BJ (cell line): ENCODE data around the gene PALM3. TPM values are rescaled to one million over a fixed set of nuclear protein-coding genes. Genes with fewer than 3 reads are reported as not detected.

Source experiments
- CTCF ChIA-PET: fragments of 350-600 bp; formaldehyde crosslinking; extraction: SDS; loops from one replicate; lab custom pipeline; 2021; ENCODE audit warnings: antibody characterized with exemption, inconsistent platforms; lab: Yijun Ruan, JAX
- POLR2A ChIA-PET: fragments of 300-600 bp; sonication (Branson Sonifier 250); formaldehyde crosslinking; extraction: SDS; loops from one replicate; lab custom pipeline; 2021; ENCODE audit warnings: antibody characterized with exemption; lab: Charles Lee
- DNase-seq: peaks from one replicate; pipeline ENCODE4 v3.0.0-alpha.2; 2011; ENCODE audit warnings: low read depth
- H3K27me3 ChIP-seq: 2 replicates; pipeline ENCODE4 v1.6.0; 2011; ENCODE audit warnings: low read length; ENCODE audit not compliant: control insufficient read depth, insufficient read depth
- H3K36me3 ChIP-seq: 2 replicates; pipeline ENCODE4 v1.5.1; 2011; ENCODE audit warnings: low read length; ENCODE audit not compliant: control insufficient read depth, insufficient read depth
- H3K4me3 ChIP-seq: 2 replicates; pipeline ENCODE4 v1.5.1; 2011; ENCODE audit warnings: low read depth, mild to moderate bottlenecking, control low read depth, low read length
- CTCF ChIP-seq: IDR thresholded peaks from 2 replicates; pipeline ENCODE4 v1.5.1; 2011; ENCODE audit warnings: low read depth, mild to moderate bottlenecking, control low read depth, inconsistent platforms, low read length, moderate library complexity; ENCODE audit not compliant: insufficient read depth
- polyA plus RNA-seq: library from polyadenylated mRNA; depleted of rRNA; stranded (reverse); fragments of >200 nt; gene quantifications from 2 replicates; pipeline ENCODE4 v1.2.3, GENCODE V29; 2011

Gene PALM3
- polyA plus RNA-seq, 1 experiment, result 0.17 TPM

DNA sequence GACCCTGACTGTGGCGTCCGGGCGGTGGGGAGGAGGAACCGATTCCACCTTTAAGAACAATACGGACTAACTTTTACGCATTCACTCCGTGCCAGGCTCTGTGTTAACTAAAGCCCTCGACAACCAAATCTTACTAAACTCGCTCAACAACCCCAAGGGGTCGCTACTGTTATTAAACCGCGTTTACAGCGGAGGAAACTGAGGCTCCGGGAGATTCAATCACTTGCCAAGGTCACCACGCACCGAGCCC, 27.5 kb upstream of the PALM3 start:
- ChIA-PET POLR2A (no interaction called here), CTCF (interaction anchor here (0.9 to 1.0 kb wide), 2 partner anchors 32 to 47 kb away, joined by 3 to 4 read pairs; partner anchors contain the start of gene ASF1B)
- Histone ChIP-seq H3K36me3 (peaks cover under 1% of the 10 kb centered on the region), H3K4me3 (peak overlapping the region; percentile 78), H3K27me3 (no peaks in the 10 kb centered on the region)
- 0 out of 2 replicates have a peak, but pooled peaks have one; percentile 11 for TF ChIP-seq CTCF
- no peak for DNase-seq

GRCh38 chr19:14088634-14089411, 26.9 kb upstream of the PALM3 start:
- peak overlapping the region; percentile 78; the same call in 1 of the 2 replicates for H3K4me3 ChIP-seq
- DNase-seq, result no peak
- no peaks in the 10 kb centered on the region; the same call in none of the 2 replicates for H3K36me3 ChIP-seq
- no peak for TF ChIP-seq CTCF
- ChIA-PET POLR2A (no interaction called here), CTCF (interaction anchor here (0.9 to 1.9 kb wide), 3 partner anchors 15 to 48 kb away, joined by 3 to 10 read pairs (median 4); partner anchors contain the start of gene ASF1B)
- no peaks in the 10 kb centered on the region for H3K27me3 ChIP-seq

GRCh38 chr19:14086098-14086497, 24.2 kb upstream of the PALM3 start:
- Histone ChIP-seq H3K4me3 (no peak overlapping the region), H3K27me3 (no peaks in the 10 kb centered on the region), H3K36me3 (no peaks in the 10 kb centered on the region; the same call in none of the 2 replicates)
- TF ChIP-seq CTCF, result no peak
- no peak for DNase-seq
- POLR2A ChIA-PET, result no interaction called here
- CTCF ChIA-PET, result no interaction called here

- no peak within 1 kb of the TSS for H3K4me3 ChIP-seq
- TF ChIP-seq CTCF, result no peak
- DNase-seq, result no peak
- no peaks in the 10 kb centered on the region; the same call in none of the 2 replicates for H3K36me3 ChIP-seq
- ChIA-PET POLR2A (no interaction called here), CTCF (no interaction called here)
- no peaks in the 10 kb centered on the region for H3K27me3 ChIP-seq
Measured at GRCh38 chr19:14085309-14085995, 23.6 kb upstream of the PALM3 start, which contains the start of gene C19orf67. Gene C19orf67 (minus strand): TSS chr19:14085783. CDS start chr19:14085627, 156 bp downstream.

DNA sequence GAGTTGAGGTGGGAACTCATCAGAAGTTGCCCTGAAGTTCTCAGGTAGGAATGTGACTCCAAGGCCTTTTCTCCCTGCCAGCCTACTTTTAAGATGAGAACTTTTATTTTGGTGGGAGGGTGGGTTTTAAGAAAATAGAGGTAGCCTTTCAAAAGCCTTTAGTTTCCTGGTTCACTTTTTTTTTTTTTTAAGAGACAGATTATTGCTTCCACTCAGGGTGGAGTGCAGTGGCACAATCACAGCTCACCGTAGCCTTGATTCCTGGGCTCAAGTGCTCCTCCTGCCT, 20.7 kb upstream of the PALM3 start:
- no peaks in the 10 kb centered on the region for H3K36me3 ChIP-seq
- TF ChIP-seq CTCF, result no peak
- POLR2A ChIA-PET, result no interaction called here
- CTCF ChIA-PET, result interaction anchor here (0.9 to 2.4 kb wide), 6 partner anchors 10 to 207 kb away, joined by 3 to 10 read pairs (median 4); partner anchors contain the start of genes ASF1B and MISP3
- no peak overlapping the region for H3K4me3 ChIP-seq
- DNase-seq, result no peak
- no peaks in the 10 kb centered on the region for H3K27me3 ChIP-seq
